ENCODE data around the gene ATXN1L.
"Not testable (repeated sequence)": the region's sequence is repeated elsewhere in the genome, so short reads cannot be mapped to it uniquely, and the experiment has no call there.

Gene ATXN1L

DNA sequence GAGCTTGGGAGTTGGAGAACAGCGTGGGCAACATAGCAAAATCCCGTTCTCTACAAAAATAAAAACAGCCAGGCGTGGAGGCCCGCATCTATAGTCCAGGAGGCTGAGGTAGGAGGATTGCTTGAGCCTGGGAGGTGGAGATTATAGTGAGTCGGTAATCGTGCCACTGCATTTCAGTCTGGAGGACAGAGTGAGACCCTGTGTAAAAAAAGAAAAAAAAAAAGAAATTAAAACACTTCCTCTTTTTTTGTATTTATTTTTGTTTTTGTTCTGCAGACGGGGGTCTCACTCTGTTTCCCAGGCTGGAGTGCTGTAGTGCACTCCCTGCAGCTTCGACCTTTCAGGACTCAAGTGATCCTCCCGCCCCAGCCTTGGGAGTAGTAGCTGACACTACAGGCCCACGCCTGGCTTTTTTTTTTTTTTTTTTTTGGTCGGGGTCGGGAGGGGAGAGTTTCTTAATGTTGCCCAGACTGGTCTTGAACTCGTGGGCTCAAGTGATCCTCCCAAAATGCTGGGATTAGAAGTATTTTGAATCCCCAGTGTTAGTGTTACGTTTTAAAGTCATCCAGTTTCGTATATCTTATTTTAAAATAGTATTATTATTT, 51.1 kb downstream of the ATXN1L start:
- TF ChIP-seq, protein P1, sequence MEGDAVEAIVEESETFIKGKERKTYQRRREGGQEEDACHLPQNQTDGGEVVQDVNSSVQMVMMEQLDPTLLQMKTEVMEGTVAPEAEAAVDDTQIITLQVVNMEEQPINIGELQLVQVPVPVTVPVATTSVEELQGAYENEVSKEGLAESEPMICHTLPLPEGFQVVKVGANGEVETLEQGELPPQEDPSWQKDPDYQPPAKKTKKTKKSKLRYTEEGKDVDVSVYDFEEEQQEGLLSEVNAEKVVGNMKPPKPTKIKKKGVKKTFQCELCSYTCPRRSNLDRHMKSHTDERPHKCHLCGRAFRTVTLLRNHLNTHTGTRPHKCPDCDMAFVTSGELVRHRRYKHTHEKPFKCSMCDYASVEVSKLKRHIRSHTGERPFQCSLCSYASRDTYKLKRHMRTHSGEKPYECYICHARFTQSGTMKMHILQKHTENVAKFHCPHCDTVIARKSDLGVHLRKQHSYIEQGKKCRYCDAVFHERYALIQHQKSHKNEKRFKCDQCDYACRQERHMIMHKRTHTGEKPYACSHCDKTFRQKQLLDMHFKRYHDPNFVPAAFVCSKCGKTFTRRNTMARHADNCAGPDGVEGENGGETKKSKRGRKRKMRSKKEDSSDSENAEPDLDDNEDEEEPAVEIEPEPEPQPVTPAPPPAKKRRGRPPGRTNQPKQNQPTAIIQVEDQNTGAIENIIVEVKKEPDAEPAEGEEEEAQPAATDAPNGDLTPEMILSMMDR (IDR thresholded peaks at IDR 0.05; ENCODE audit: extremely low read depth, missing control alignments): no peak

DNA sequence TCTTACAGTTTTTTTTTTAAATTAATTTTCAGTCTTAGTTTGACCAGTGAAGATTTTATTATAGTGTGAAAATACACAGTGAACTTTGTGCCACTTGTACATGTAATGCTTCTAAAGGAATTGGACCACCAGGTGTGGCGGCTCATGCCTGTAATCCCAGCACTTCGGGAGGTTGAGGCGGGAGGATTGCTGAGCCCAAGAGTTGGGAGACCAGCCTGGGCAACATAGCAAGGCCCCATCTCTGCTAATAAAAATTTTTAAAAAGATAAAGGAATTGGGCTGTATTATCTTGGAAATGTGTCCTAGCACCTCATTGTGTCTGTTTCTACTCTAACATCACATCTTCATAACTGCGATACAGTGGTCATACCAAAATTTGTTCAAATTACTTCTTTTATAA, 53.4 kb downstream of the ATXN1L start:
- TF ChIP-seq, protein P1 (IDR thresholded peaks at IDR 0.05; ENCODE audit: extremely low read depth, missing control alignments): no peak
- DNase-seq (ENCODE audit: low spot score): no peak

More for the DNA sequence above, 51.1 kb downstream of the ATXN1L start:
- DNase-seq (ENCODE audit: low spot score): no peak

DNA sequence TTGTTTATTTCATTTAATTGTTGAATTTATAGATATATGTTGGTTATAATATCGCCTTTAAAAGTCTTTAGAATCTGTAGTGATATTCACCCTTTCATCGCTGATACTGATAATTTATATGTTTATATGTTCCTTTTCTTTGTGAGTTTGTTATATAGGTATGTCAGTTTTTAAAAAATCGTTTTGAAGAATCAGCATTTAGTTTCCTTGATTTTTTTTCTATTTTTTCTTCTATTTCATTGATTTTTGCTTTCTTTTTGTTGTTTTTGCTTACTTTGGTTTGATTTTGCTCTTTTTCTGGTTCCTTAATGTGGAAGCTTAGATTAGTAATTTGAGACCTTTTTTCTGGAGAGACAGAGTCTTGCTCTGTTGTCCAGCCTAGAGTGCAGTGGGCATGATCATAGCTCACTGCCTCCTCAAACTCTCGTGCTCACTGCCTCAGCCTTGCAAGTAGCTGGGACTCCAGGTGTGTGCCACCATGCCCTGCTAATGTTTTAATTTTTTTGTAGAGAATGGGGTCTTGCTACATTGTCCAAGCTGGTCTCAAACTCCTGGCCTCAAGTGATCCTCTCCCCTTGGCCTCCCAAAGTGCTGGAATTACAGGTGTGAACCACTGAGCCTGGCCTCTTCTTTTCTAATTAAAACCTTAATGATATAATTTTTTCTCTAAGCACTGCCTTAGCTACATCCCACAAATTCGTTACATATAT, 57.0 kb downstream of the ATXN1L start:
- DNase-seq (ENCODE audit: low spot score): no peak
- TF ChIP-seq, protein P1 (IDR thresholded peaks at IDR 0.05; ENCODE audit: extremely low read depth, missing control alignments): no peak

DNA sequence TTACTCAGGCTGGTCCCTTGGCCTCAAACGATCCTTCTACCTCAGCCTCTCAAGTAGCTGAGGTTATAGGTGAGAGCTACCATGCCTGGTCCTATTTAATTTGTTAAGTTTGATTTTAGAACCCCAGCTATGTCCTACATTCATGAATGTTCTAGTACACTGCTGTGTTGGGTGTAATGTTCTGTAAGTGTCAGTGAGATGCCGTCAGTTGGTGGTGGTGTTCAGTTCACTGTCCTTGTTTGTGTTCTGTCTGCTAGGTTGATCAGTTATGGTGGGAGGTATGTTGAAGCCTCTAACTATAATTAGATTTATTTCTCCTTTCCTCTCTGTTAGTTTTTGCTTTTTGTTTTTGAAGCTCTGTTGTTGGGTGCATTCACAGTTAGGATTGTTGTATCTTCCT, 57.8 kb downstream of the ATXN1L start:
- TF ChIP-seq, protein P1 (IDR thresholded peaks at IDR 0.05; ENCODE audit: extremely low read depth, missing control alignments): no peak
- no peak for DNase-seq (ENCODE audit: low spot score)

DNA sequence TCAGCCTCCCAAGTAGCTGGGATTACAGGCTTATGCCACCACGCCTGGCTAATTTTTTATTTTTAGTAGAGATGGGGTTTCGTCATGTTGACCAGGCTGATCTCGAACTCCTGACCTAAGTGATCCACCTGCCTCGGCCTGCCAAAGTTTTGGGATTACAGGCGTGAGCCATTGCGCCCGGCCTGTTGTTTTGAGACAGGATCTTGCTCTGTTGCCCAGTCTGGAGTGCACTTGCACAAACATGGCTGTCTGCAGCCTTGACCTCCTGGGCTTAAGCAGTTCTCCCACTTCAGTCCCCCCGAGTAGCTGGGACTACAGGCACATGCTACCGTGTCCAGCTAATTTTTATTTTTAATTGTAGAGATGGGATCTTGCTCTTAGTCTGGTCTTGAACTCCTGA, 58.5 kb downstream of the ATXN1L start:
- TF ChIP-seq, protein P1 (IDR thresholded peaks at IDR 0.05; ENCODE audit: extremely low read depth, missing control alignments): no peak
- DNase-seq (ENCODE audit: low spot score): no peak

DNA sequence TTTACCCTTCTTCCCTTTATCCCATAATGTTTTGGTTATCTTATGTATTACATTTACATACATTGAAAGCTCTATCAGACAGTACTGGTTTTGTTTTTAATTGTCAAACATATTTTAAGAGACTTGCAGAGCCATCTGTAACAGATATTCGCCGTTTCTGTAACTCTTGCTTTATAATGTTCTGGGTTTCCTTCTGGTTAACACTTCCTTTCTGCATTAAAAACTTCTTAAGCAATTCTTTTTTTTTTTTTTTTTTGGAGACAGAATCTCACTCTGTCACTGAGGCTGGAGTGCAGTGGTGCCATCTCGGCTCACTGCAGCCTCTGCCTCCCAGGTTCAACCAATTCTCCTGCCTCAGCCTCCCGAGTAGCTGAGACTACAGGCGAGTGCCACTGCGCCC, 60.0 kb downstream of the ATXN1L start:
- not testable (repeated sequence) for DNase-seq (ENCODE audit: low spot score)

Data from GM20000 (cell line).